NCI-H748 (cell line): ENCODE results near the gene GDAP1L1.

ENCODE experiments used
- DNase-seq: peaks from one replicate; lab custom pipeline; 2025; ENCODE audit not compliant: unreplicated experiment; lab: John Stamatoyannopoulos, UW

The GDAP1L1 gene

DNA sequence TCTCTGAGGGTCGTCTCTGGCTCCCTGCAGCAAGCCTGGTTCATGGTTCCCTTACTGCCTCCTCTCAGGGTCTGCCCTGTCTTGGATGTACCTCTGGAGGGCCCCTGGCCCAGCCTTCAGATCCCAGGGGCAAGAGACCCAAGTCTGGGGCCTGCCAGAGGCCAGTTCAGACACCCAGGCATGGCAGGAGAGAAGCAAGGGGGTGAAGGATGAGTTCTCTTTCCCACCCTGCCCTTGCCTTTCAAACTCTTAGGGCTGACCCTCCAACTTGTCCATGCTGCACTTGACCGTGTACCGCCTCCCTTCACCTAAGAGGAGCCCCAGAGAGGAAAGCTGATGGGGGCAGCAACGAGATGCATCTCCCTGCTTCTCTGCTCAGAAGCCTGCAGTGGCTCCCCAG, 4.2 kb downstream of the GDAP1L1 start:
- no peak for DNase-seq

DNA sequence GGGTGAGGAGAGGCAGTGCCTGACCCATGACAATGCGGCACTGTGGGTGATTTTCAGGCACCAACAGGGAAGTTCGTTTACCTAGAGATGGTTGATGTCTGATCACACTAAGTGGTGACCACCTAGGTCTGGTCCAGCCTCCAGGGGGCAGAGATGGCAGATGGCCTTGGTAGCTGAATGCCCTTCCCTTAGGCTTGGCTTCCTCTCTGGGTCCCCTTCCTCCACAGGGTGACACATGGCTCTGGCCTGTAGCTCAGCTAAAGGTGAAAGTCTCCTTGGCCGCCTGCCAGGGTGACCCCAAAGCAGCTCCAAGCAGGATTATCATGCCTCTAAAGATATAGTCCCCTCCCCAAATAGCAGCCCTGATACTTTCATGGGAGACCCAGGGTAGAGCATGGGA, 6.4 kb downstream of the GDAP1L1 start:
- DNase-seq: no peak

DNA sequence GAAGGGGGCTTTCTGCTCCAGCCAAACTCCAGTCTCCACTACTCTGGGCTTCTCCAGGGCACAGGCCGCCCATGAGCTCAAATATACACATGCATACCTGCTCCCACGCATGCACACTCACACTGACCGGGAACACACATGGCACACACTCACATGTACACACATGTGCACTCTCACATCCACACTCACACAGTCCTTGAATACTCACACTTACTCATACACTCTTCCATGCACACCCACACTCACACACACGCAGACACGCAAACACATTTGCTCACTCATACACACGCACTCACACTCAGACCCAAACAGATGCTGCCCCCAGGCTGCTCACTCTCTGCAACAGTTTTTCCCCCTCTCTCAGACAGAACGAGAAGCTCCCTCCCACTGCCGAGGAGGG, 7.0 kb downstream of the GDAP1L1 start:
- no peak for DNase-seq

DNA sequence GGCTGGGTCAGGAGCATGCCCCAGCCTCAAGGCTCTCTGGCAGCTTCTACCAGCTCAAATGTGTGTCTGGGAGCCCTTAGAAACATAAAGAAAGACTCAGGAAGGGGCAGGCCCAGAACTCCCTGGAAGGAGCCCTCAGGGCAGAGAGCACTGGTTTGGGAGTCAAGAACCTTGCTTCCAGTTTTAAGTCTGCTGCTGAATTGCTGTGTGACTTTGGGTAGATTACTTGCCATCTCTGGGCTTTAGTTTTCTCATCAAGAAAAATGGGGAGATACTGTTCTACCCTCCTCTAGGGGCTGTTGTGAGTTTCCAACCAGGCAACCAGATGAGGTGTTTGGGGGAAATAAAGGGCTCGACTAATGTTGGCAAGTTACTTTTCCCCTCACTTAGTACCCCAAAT, 8.8 kb downstream of the GDAP1L1 start:
- DNase-seq: no peak

DNA sequence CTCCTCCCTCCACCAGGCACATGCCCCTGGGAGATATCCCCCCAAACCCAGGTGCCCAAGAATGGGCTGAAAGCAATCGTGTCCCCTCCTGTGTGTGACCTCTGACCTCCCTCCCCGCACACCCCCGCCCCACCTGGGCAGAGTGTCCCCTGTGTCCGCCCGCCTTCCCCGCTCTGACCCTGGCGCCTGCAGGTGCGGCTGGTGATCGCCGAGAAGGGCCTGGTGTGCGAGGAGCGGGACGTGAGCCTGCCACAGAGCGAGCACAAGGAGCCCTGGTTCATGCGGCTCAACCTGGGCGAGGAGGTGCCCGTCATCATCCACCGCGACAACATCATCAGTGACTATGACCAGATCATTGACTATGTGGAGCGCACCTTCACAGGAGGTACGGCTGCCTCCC, 9.9 kb downstream of the GDAP1L1 start:
- no peak for DNase-seq

DNA sequence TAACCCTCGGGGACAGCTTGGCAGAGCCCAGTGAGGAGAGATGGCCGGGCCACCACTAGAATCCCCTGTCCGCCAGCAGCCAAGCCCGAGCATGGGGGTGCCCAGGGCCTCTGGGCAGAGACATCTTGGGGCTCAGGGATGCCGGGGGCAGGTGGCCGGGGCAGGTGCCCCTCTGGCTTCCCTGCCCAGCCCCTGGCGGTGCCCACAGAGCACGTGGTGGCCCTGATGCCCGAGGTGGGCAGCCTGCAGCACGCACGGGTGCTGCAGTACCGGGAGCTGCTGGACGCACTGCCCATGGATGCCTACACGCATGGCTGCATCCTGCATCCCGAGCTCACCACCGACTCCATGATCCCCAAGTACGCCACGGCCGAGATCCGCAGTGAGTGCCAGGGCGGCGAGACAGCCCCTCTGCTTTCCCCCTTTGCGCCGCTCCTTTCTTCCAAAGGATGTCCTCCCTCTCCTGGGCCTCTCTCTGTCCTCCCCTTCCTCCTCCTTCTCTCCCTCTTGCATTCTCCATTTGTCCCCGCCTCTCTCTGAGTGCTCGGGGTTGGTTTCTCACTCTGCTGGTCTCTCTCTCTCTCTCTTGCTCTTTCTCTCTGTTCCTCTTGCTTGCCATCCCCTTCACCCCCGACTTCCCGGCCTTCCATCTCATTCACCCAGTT, 11.2 kb downstream of the GDAP1L1 start:
- DNase-seq: no peak

DNA sequence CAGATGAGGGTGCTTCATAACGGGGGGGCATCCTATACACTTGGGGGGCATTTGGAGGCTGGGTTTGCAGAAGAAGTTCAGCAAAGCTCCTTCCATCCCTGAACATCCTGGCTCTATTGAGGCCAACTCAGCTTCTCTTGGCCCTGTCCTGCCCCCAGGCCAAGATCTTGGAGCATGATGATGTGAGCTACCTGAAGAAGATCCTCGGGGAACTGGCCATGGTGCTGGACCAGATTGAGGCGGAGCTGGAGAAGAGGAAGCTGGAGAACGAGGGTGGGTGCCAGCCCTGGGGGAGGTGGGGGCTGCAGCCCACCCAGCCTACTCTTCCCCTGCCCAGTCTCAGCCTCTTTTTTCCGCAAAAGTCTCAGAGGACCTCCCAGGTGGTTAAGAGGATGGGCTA, 17.2 kb downstream of the GDAP1L1 start:
- no peak for DNase-seq

DNA sequence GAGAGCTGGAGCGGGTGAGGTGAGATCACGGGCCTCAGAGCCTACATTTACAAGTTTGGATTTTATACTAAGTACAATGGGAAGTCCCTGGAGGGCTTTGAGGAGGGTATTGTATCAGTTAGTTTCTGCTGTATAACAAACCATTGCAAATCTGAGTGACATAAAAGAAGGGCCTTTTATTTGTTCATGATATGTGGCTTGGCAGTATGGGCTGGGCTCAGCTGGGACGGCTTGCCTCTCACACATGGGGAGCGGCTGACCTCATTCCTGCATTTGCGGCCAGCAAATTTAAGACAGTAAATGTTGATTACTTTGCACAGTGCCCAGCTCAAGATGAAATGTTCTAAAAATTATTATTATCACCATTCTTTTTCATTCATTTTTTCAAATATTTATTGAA, 21.7 kb downstream of the GDAP1L1 start:
- DNase-seq: no peak

DNA sequence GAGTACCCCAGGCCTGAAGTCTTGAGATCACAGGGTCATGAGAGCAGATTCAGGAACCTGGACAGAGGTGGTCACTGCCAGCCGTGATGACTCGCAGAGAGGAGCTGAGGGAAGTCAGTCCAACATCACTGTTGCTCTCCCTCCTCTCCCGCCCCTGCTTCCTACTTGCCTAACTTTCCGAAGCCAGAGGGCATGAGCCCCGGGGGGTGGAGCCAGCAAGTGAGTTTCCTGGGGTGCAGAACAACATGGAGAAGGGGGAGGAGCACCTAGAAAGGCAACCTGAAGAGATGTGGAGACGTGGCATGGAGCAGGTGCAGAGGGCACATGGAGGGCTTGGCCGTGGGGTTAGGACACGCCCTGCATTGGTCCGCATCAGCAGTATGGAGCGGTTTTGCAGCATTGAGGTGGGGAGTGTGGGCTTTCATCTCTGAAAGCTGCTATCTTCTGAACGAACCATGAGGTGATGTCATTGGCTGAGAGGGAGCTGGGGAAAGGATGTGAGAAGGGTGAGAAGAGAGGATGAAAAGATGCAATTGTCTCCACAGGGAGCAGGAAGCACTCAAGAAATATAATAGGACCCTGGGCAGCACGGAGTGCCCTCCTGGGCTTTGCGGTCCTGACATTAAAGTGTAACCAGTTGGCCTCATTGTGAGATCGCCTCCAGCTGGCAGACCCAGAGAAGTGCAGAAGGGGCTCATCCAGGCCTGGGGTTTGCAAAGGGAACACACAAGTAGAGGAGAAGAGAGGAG, 25.0 kb downstream of the GDAP1L1 start:
- DNase-seq: peak; percentile 45

DNA sequence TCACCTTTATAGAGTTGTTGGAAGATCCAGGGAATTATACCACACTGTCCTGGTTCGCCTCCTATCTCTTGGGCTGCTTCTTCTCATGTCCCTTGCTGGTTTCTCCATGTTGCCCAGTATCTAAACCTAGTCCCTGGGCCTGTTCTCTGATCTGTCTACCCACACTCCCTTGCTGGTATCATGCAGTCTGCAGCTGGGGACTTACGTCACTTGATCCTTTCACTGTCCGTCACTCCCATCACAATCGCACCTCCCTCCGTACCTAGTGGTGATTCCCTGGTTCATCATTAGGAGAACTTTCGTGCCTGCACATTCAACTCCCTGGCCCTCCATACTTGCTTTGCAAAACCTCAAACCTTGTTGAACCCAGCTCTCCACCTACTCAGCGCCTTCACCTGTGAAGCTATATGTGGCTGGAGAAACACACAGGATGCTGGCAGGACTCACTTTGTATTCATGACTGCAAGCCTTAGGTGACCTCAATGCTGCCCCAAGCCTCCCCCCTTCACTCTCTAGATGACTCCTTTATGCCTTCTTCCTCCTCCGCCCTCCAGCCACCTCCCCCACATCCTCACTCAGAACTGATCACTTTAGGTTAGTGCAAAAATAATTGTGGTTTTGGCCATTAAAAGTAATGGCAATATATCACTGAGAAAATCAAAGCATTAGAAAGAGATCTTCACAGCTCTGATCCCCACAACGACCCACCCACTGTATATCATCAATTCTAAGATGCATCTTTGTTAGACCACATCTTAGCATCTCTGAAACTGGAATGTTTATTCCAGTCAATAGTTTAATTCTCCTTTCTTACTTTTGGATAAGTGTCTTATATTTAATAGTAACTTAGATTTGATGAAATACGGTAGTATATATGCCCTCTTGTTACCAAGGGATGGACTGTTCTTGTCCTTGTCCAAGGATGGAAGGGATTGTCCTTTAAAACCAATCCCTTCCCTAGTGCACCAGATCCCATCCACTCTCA, 26.4 kb downstream of the GDAP1L1 start:
- DNase-seq: no peak

DNA sequence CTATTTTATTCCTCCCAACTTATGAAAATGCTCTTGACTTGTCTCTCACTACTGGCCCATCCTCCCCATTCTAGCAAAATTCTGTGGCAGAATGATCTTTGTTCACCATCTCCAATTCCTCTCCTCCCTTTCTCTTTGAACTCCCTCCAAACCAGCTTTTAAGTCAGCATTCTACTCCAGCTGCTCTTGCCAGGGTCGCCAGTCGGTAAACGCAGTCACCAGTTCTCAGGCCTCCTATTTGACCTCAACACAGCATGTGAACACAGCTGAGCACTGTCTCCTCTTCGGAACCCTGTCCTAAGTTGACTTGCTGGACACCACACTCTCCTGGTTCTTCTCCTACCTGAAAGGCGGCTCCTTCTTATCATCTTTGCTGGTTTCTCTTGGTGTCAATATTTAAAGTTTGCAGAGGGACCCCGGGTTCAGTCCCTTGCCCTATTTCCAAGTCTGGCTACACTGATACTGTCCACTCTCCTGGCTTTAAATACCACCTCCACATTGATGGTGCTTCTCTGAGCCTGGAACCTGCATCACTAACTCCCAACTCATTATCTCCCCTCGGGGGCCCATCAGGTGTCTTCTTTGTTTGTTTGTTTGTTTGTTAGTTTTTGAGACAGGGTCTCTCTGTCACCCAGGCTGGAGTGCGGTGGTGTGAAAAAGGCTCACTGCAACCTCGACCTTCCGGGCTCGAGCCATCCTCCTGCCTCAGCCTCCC, 27.4 kb downstream of the GDAP1L1 start:
- DNase-seq: no peak

DNA sequence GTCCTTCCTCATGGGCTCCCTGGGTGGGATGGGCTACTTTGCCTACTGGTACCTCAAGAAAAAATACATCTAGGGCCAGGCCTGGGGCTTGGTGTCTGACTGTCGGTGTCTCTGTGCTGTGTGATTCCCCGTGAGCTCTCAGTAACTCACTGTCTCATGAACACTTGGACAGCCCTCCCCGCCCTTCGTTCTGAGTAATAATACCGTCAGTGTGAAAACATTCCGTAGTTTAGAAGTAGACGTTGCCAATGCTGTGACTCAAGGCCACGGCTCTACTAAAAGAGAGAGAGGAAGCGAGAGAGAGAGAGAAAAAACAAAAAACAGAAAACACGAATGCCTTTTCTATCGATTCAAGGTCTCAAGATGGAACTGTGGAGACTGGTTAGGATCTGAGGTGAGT, 32.1 kb downstream of the GDAP1L1 start:
- DNase-seq: no peak

DNA sequence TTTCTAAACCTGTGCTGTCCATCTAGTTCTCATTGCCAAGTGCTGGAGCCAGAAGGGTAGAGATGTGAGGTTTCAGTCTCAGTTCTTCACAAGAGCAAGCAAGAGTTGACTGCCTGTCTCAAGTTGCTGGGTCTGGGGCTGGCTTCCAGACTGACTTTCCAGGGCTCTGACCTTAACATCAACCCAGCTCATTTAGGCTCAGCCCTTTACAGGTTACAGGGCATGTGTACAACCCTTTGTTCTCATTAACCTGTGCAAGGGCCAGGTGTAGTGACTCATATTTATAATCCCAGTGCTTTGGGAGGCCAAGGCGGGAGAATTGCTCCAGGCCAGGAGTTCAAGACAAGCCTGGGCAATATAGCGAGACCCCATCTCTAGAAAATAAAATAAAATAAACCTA, 33.3 kb downstream of the GDAP1L1 start:
- DNase-seq: no peak

DNA sequence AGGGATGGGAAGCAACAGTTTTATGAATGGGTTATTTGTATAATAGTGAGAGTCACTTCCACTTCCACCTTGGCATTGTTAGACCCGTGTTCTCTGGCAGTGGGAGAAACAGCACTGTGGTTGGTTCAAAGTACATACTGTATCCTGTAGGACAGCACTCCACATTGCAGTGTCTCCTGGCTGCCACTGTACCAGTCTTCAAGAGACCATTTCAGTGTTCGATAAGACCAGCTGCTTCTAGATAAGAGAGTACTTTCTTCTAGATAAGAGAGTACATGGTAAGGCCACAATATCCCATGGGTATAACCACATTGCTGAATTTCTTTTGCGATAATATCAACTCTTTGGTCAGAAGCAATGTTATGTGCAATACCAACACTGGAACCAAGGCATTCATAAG, 35.1 kb downstream of the GDAP1L1 start:
- no peak for DNase-seq

DNA sequence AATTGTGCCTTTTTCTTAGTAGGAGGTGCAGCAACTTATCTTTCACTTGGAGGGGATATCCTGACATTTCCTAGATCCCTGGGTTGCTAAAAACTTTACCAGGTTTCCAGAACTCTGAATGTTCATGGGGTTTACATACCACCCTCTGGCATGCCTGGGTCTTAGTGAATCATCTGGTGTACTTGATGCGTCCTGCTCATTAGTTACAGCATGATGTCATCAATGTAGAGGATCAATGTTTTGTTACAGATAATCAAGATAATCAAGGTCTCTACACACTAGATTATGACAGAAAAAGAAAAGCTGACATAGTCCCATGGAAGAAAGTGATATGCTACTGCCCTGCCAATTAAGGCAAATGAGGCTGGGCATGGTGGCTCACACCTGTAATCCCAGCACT, 36.9 kb downstream of the GDAP1L1 start:
- DNase-seq: no peak

DNA sequence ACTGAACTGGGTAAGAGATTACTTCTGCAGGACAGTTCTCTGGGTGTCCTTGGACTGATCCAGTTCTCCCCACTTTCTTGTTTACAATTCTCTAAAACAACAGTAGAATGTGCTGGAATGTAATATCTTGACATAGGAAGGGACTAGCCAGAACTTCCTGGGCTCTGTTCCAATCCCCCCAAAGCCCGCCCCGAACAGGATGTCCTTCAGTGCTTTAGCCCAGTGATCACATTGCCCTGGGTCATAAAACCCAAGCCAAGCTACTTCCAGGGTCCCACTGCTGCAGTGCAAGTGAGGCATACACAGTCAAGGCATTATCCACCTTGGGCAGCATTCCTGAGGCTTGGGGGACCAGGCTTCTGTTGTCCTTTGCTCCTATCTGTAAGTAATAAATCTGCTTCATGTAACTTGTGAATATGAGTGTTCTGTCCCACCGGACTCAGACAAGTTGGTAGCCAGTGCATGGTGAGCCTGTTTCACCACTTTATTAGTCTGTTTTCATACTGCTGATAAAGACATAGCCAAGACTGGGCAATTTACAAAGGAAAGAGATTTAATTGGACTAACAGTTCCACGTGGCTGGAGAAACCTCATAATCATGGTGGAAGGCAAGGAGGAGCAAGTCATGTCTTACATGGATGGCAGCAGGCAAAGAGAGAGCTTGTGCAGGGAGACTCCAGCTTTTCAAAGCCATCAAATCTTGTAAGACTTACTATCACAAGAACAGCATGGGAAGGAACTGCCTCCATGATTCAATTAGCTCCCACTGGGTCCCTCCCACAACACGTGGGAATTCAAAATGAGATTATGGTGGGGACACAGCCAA, 40.4 kb downstream of the GDAP1L1 start:
- DNase-seq: no peak

DNA sequence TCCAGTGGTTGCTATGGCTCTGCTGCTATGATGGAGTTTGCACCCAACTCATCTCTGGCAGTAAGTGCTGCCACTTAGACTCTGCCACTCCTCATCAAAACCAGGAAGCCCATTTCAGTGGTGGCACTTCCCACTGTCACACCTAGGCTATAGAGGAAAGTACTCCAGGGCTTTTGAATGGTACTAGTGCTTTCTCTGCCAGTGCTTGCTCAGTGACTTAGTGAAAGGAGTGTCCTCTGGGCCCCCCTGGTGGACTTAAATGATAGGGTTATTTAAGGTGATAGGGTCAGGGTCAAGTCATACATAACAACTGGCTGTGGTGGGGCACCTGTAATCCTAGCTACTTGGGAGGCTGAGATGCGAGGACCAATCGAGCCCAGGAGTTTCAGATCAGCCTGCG, 41.1 kb downstream of the GDAP1L1 start:
- no peak for DNase-seq

DNA sequence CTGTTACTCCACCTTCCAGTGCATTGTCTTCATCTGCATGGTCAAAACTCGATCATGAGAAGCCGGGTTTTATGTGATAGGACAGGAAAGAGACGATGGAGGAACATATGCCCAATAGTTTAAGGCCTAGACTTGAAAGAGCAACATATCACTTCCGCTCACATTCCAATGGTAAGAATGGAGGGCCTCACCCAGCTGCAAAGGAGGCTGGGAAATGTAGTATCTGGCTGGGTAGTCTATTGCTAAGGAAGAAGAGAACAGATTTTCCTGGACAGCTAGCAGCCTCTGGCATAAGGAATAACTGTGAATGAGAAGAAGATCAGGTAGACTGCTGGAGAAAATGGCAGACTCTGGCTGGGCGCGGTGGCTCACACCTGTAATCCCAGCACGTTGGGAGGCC, 44.6 kb downstream of the GDAP1L1 start:
- DNase-seq: no peak

DNA sequence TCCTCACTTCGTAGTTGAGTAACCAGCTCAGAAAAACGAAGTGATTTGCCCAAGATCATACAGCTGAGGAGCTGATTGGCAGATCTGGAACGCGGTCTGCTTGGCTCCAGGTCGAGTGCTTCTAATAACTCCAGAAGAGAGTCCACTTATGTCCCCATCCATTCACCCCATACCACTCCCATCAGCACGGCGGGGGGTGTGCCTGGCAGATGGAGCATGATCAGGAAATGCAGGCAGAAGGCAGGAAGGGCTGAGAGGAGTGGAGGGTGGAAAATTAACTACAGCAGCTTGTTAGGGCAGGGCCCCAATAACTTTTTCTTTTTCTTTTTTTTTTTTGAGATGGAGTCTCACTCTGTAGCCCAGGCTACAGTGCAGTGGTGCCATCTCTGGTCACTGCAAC, 48.9 kb downstream of the GDAP1L1 start:
- DNase-seq: peak; percentile 56

DNA sequence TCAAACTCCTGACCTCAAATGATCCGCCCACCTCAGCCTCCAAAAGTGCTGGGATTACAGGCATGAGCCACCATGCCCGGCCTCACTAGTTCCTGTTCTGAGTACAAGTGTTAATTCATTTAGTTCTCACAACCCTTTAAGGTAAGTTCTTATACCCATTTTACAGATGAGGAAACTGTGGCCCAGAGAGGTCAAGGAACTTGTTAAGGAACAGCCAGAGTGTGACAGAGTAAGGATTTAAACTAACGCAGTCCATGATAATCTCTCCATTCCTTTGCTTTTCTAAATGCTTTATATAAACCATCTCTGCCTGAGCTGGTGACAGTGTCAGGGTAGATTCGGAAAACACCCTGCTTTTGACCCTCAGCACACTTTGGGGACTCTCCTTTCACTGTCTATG, 50.6 kb downstream of the GDAP1L1 start:
- DNase-seq: no peak
